RWPE2 (cell line): Measurements from ENCODE around the gene IQGAP3.

Experiments used
- ATAC-seq: fragments of 200-7000 bp; cut with Tn5 transposase; 3 replicates; pipeline ENCODE4 v1.9.1; 2021; ENCODE audit warnings: low read depth
- DNase-seq: peaks from one replicate; pipeline ENCODE4 v3.0.0-alpha.2; 2020; ENCODE audit warnings: low spot score
- H3K27ac ChIP-seq: fragments of 450-650 bp; 2 replicates; pipeline ENCODE4 v1.5.1; 2017; ENCODE audit warnings: mild to moderate bottlenecking; ENCODE audit not compliant: poor library complexity, severe bottlenecking
- H3K27me3 ChIP-seq: fragments of 250-450 bp; sonication (Bioruptor Pico); 2 replicates; pipeline ENCODE4 v1.5.1; 2021; ENCODE audit warnings: mild to moderate bottlenecking, moderate library complexity; ENCODE audit not compliant: insufficient read depth, poor library complexity, severe bottlenecking
- H3K36me3 ChIP-seq: fragments of 250-450 bp; sonication (Bioruptor Pico); 2 replicates; pipeline ENCODE4 v1.5.1; 2020; ENCODE audit warnings: low read depth, mild to moderate bottlenecking, moderate library complexity
- H3K4me1 ChIP-seq: fragments of 250-450 bp; sonication (Bioruptor Pico); 2 replicates; pipeline ENCODE4 v1.5.1; 2021; ENCODE audit warnings: mild to moderate bottlenecking, moderate library complexity; ENCODE audit not compliant: insufficient read depth, poor library complexity, severe bottlenecking
- H3K4me3 ChIP-seq: fragments of 250-450 bp; sonication (Bioruptor Pico); 2 replicates; pipeline ENCODE4 v1.5.1; 2021; ENCODE audit warnings: mild to moderate bottlenecking, moderate library complexity; ENCODE audit not compliant: severe bottlenecking
- H3K9me3 ChIP-seq: fragments of 250-450 bp; sonication (Bioruptor Pico); 2 replicates; pipeline ENCODE4 v1.5.1; 2021; ENCODE audit warnings: mild to moderate bottlenecking, moderate library complexity; ENCODE audit not compliant: severe bottlenecking
- TF ChIP-seq, protein P1 (sequence below): fragments of 450-650 bp; IDR thresholded peaks from one replicate; pipeline ENCODE4 v1.5.1; 2017; ENCODE audit warnings: mild to moderate bottlenecking, moderate library complexity; ENCODE audit not compliant: poor library complexity, severe bottlenecking

The IQGAP3 gene

DNA sequence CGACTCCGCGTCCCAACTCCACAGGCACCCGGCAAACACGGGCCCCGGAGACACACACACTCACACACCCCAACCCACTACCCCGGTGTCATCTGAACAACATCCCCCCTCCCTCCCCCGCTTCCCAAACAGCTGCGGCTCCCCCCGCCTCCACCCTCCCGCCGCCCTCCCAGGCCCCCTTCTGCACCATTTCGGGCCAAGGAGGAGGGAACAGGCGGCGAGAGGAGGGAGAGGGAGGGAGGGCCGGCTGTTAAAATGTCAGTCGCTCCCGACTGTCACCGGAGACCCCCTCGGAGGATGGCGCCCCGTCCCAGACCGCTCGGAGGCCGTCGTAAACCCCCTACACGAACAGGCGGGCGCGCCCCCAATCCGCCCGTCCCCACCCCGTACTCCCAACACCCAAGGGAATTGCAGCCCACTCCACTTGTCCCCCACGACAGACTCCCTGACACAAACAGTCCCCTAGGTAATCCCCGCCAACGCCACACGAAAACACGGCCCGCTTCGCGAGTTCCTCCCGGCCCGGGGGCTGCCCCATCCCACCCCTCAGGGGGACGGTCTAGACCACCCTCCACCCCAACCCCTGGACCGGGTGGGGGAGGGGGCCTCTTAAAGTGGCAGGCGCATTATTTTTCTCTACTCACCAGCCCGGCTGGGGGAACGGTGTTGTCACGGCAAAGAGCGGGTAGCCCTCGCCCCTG lies 72.4 kb downstream of the IQGAP3 start:
- no peaks in the 10 kb centered on the region for H3K9me3 ChIP-seq
- peaks cover 51% of the 10 kb centered on the region for H3K4me1 ChIP-seq
- 0 out of 2 replicates have a peak, but pooled peaks cover 7% of the 10 kb centered on the region for H3K36me3 ChIP-seq
- no peaks in the 10 kb centered on the region for H3K27me3 ChIP-seq
- TF ChIP-seq, protein P1, sequence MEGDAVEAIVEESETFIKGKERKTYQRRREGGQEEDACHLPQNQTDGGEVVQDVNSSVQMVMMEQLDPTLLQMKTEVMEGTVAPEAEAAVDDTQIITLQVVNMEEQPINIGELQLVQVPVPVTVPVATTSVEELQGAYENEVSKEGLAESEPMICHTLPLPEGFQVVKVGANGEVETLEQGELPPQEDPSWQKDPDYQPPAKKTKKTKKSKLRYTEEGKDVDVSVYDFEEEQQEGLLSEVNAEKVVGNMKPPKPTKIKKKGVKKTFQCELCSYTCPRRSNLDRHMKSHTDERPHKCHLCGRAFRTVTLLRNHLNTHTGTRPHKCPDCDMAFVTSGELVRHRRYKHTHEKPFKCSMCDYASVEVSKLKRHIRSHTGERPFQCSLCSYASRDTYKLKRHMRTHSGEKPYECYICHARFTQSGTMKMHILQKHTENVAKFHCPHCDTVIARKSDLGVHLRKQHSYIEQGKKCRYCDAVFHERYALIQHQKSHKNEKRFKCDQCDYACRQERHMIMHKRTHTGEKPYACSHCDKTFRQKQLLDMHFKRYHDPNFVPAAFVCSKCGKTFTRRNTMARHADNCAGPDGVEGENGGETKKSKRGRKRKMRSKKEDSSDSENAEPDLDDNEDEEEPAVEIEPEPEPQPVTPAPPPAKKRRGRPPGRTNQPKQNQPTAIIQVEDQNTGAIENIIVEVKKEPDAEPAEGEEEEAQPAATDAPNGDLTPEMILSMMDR: no peak
- DNase-seq: no peak
- H3K27ac ChIP-seq: peak overlapping the region; percentile 96
- ATAC-seq: no peak
- H3K4me3 ChIP-seq: peak overlapping the region; percentile 98

DNA sequence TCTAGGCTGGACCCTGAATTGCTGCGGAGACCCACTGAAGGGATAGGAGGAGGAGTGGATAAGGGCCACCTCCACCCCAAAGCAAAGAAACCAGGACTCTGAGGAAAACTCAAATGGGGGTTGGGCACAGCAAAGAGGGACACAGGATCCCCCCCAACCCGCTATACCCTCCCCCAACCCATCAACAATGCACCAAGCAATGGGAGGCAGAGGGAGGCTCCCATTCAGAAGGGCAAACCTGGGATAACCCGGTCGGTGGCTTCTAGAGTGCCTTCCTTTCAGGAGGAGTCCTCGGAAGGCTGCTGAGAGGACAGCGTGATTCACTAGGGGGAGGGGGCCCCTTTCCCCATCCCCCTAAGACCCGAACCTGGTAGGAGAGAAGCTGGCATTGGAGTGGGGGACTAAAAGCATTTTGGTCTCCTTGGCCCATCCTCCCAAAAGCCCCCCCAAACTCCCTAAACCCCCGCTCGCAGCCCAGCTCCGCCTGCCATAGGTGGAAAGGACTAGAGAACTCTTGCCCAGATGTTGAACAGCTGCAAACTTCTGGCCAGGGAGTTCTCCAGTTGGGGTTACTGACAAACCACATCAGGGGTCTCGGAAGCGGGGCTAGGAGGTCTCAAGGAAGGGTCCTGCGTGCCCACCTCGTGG lies 73.0 kb downstream of the IQGAP3 start:
- peak overlapping the region; percentile 98 for H3K4me3 ChIP-seq
- peak overlapping the region; percentile 96 for H3K27ac ChIP-seq
- peaks cover 46% of the 10 kb centered on the region for H3K4me1 ChIP-seq
- no peaks in the 10 kb centered on the region for H3K27me3 ChIP-seq
- H3K36me3 ChIP-seq: 0 out of 2 replicates have a peak, but pooled peaks cover 7% of the 10 kb centered on the region
- DNase-seq (no peak), ATAC-seq (no peak)
- TF ChIP-seq, protein P1: no peak
- no peaks in the 10 kb centered on the region for H3K9me3 ChIP-seq

DNA sequence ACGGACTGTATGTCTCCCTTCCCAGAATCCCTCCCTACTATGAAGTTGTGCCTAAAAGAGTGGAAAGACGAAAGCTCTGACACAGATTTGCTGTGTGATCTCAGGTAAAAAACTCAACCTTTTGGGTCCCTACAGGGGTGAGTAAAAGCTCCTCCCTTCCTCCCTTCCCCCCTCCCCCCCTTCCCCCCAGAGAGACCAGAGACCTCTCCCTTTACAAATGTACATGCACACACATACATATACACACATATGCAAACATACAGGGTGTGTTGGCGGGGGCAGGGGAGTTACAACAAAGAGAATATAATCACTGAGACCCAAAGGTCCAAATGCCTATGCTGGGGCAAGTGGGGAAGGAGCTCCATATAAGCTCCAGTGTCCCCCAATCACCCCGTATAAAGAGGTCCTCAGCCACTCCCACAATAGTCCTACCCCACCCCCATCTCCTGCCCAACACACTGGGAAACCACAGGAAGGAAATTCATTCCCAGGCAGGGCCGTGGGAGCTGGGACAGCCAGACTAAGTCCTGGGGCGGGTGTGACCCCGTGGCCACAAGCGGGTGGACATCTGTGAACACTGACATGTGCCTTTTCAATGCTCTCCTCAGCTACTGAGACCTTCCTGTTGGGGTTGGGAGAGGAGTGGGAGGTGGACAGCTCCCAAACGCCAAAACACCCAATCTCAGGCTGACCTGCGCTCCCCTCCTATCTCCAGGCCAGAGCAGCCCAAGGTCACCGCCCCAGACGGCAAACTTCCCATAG lies 73.8 kb downstream of the IQGAP3 start:
- 0 out of 2 replicates have a peak, but pooled peaks cover 7% of the 10 kb centered on the region for H3K36me3 ChIP-seq
- H3K4me3 ChIP-seq: peak overlapping the region; percentile 98
- TF ChIP-seq, protein P1: no peak
- peaks cover 39% of the 10 kb centered on the region for H3K4me1 ChIP-seq
- no peak for ATAC-seq
- H3K9me3 ChIP-seq: no peaks in the 10 kb centered on the region
- no peak for DNase-seq
- peak overlapping the region; percentile 96 for H3K27ac ChIP-seq
- H3K27me3 ChIP-seq: no peaks in the 10 kb centered on the region

DNA sequence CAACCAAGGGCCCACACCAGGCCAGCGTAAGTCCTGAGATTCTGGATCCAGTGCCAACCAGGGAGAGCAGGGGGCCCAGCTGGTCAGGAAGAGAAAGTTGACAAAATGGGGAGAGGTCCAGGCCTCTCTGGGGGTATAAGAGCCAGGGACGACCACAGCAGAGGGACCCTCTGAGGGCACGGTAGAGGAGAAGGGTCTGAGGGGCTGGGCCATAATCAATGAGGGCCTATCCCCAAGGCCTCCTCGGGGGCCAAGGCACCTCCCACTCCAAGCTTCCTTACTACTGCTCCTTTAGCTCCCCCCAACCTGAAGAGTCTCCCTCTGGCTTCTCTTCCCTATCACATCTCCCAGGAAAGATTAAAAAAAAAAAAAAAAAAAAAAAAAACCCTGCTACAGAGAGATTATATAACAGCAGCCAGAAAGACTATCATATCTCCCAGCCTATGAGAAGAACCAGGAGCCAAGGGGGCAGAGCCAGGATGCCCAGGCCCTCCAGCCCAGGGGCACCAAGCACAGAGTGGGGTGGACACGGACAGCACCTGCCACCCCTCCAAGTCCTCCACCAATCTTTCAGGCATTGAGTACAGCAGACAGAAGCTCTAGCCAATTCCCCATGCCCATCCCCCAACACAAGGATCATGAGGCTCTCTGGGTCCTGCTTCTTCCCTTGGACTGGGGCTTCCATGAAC lies 74.5 kb downstream of the IQGAP3 start:
- no peak for ATAC-seq
- Histone ChIP-seq H3K9me3 (no peaks in the 10 kb centered on the region), H3K27ac (peak overlapping the region; percentile 96), H3K27me3 (no peaks in the 10 kb centered on the region), H3K36me3 (0 out of 2 replicates have a peak, but pooled peaks cover 7% of the 10 kb centered on the region), H3K4me1 (peaks cover 31% of the 10 kb centered on the region), H3K4me3 (no peak overlapping the region)
- no peak for DNase-seq
- TF ChIP-seq, protein P1: no peak
